HG03469 (cell line): ENCODE data around the gene MON1A.
"Not testable (repeated sequence)": the region's sequence is repeated elsewhere in the genome, so short reads cannot be mapped to it uniquely, and the experiment has no call there.

ENCODE experiments used
- ATAC-seq: cut with Tn5 transposase; IDR thresholded peaks from one replicate; pipeline ENCODE4 v1.9.1; 2021; ENCODE audit warnings: mild to moderate bottlenecking, moderate library complexity, moderate number of reproducible peaks; ENCODE audit not compliant: unreplicated experiment

The MON1A gene, protein sequence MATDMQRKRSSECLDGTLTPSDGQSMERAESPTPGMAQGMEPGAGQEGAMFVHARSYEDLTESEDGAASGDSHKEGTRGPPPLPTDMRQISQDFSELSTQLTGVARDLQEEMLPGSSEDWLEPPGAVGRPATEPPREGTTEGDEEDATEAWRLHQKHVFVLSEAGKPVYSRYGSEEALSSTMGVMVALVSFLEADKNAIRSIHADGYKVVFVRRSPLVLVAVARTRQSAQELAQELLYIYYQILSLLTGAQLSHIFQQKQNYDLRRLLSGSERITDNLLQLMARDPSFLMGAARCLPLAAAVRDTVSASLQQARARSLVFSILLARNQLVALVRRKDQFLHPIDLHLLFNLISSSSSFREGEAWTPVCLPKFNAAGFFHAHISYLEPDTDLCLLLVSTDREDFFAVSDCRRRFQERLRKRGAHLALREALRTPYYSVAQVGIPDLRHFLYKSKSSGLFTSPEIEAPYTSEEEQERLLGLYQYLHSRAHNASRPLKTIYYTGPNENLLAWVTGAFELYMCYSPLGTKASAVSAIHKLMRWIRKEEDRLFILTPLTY

DNA sequence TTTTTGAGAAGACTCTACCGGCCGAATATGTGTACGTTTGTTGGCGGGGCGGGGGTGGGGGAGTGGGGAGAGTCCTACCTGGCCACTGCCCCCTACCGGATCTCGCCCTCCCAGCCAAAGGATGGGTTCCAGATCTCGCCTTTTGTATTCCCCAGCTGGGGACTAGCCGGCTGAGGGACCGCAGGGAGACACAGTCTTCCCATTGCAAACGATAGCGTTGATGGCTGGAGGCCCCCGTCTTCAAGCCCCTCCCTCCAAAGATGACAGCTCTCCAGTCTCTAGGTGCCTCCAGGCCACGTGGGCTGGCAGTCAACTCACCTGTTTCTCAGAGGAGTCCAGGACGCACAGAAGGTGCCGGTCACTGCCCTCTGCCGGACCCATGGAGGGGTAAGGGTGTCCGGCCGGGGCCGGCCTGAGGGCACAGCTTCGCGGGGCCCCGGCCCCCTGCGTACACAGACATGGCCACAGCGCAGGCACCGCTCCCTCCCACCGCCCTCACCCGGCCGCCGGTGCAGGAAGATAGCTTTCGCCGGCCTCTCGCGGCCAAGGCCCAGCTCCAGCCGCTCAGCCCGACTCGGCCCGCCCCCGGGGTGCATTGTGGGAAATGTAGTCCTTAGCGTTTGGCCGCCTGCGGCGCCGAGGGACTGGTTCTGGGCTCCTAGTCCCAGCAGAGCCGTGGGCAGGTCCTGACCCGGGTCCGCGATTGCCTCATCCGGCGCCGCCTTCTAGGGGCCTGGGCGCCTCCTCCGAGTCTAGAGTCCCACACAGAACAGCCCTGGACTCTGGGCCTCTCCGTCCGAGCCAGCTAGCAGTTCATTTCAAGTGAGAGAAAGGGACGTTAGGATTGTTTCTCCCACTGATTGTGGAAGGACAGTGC, at the start of gene MON1A:
Gene MON1A, minus strand, starts transcription at position 521 of the 877 bp plus-strand sequence. CDS start 16,465 bp downstream, outside the sequence.
- ATAC-seq = peak; percentile 71

DNA sequence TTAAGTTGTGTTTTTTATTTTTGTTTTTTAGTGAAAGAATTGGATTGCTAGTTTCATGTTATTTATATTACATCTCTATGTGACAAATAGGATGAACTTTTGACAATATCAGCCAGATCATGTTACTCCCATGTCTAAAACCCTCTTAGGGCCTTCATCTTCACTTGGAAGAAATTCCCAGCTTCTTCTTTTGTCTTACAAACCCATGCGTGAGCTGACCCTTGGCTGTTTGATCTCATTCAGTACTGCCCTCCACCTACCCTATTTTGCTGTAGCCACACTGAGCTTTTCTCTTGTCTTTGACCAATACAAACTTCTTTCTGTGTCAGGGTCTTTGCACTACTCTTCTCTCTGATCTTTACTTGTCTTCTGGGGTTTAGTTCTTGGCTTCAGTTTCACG, 47.3 kb upstream of the MON1A start:
- ATAC-seq = no peak

- ATAC-seq = no peak
These were observed 43.0 kb upstream of the MON1A start for GRCh38 chr3:49972656-49973055.

DNA sequence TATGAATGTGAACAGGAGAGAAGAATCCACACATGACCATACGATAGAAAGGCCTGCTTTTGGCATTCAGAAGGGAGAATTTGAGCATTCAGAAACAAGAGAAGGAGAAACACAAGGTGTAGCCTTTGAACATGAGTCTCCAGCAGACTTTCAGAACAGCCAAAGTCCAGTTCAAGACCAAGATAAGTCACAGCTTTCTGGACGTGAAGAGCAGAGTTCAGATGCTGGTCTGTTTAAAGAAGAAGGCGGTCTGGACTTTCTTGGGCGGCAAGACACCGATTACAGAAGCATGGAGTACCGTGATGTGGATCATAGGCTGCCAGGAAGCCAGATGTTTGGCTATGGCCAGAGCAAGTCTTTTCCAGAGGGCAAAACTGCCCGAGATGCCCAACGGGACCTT, 38.7 kb upstream of the MON1A start:
- ATAC-seq = no peak

GRCh38 chr3:49967291-49967690, 37.7 kb upstream of the MON1A start:
- no peak for ATAC-seq

DNA sequence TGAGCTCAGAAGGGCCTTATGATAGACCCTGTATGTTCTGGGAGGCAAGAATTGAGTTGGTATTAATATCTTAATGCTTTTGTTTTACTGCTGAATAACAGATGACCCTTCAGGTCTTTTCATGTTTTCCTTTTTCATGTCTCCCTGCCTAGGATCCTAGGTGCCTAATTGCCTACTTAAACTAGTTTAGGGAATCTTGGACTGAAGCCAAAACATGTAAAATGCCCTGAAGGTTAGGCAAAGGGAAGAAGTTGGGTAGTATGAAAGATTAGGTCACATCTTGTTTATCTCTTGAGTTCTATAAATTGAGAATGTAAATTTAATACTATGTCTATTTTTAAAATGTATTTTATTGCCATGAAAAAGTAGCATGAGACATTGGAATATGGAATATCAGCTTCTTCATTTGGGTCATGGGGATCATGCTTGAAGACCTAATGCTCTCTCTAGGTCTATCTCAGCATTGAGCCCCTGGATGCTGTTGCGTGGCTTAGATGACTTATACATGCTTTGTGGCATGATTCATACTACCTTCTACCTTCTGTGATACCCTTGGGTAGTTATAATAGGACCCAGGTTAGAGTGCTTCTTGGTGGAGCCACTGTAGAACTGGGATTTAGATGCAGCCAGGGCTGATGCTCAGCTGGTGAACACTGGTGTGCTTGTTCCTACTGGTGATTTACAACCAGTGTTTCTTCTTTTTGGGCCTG, 36.8 kb upstream of the MON1A start:
- ATAC-seq = no peak

- no peak for ATAC-seq
These were observed 26.0 kb upstream of the MON1A start for GRCh38 chr3:49955636-49956035.

DNA sequence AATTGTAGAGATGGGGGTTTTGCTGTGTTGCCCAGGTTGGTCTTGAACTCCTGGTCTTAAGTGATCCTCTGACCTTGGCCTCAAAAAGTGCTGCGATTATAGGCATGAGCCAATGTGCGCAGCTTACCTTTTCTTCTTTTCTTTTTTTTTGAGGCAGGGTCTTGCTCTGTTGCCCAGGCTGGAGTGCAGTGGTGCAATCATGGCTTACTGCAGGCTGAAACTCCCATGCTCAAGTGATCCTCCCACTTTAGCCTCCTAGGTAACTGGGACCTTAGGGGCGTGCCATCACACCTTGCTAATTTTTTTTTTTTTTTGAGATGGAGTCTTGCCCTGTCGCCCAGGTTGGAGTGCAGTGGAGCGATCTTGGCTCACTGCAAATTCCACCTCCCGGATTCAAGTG, 23.3 kb upstream of the MON1A start:
- ATAC-seq = no peak

DNA sequence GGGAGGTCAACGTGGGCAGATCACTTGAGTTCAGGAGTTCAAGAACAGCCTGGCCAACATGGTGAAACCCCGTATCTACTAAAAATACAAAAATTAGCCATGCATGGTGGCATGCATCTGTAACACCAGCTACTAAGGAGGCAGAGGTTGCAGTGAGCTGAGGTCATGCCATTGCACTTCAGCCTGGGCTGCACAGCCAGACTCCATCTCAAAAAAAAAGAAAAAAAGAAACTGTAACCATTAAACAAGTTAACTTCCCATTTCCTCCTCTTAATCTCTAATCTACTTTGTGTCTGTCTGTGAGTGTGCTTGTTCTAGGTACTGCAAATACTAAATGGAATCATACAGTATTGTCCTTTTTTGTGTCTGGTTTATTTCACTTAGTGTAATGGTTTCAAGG, 13.0 kb upstream of the MON1A start:
- ATAC-seq = no peak

DNA sequence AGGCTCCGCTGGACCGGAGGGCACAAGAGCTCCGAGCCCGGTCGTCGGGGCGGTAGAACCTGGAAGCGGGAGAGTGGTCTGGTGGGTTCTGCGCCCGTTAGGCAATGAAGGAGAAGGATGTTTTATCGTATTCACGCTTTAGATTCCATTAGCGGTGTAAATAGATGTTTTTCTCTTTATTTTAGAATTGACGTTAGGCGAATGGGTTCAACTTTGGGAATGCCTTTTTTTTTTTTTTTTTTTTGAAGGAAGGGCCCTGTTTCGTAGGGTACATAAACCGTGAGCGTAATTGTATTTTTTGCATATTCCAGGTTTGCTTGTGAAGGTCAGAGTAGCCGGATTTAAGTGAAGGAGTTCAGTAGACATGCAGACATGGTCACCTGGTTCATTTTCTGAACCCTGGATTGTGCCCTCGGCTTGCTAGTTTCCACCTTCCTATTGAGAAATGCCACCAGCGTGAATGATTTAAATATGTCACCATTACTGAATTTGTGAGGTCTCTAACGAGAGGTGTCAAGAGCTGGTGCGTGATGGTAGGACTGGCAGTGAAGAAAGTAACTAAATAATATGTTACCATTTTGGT, 11.1 kb upstream of the MON1A start:
- ATAC-seq = no peak

DNA sequence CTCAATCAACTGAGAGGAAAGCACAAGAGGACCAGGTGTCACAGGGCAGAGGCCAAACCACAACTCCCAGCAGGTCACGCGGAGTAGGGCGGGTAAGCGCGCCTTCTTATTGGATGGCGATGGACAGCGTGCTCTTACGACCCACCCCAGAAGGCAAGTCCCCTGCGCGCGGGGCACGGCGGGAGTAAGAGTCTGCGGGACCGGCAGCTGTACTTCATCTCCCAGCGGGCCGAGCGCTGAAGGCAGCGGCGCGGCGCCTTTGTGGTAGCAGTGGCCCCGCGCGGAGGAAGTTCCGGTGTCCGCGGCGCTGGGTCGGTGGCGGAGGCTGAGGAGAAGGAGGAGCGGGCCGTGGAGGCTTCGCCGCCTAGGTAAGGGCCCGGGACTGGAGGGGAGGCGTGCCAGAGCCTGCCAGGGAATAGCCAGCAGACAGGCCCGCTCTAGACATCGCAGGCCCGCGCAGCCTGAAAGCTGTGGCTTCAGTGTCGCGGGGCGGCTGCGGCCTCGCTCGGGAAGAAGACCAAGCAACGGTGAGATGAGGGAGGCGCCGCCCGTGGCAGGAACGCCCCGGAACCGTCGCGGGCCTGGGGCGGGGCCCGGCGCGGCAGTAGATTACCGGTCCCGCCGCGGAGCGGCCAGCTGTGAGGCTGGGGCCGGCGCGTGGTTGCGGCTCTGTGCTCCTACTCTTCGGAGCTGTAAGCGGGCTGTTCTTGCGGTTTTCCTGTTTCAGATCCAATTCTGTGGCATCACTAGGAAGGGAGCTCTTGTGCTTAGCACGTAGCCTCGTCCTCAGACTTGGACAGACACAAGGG, 10.5 kb upstream of the MON1A start, which contains the start of gene RBM6:
Gene RBM6, plus strand, starts transcription at position 293 of the 809 bp plus-strand sequence. CDS start 22,492 bp downstream, outside the sequence.
- ATAC-seq = peak; percentile 81

DNA sequence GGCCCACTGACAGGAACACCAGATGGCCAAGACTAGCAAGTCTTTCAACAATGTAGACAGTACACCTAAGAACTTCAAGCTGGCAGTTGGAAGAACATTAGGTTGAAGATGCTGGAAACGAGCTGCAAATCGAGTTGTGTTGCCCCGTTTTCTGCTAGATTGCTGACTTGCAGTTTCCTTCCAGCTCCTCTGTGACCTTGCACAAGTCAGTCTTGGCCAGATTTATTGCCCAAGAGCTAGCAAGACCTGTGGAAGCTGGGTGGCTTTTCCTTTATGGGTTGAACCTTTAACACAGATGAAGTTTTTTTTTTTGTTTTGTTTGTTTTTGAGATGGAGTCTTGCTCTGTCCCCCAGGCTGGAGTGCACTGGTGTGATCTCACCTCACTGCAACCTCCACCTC, 7.5 kb upstream of the MON1A start:
- no peak for ATAC-seq

DNA sequence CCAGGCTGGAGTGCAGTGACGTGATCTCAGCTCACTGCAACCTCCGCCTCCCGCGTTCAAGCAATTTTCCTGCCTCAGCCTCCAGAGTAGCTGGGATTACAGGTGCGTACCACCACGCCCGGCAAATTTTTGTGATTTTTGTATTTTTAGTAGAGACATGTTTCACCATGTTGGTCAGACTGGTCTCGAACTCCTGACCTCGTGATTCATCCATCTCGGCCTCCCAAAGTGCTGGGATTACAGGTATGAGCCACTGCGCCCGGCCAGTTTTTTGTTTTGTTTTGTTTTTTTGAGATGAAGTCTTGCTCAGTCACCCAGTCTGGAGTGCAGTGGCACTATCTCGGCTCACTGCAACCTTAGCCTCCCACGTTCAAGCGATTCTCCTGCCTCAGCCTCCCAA, 2.7 kb upstream of the MON1A start:
- ATAC-seq = not testable (repeated sequence)

GRCh38 chr3:49930922-49931321, 1.3 kb upstream of the MON1A start:
- no peak for ATAC-seq

- no peak for ATAC-seq
These were observed 618 bp upstream of the MON1A start for GRCh38 chr3:49930168-49930690.

- ATAC-seq = no peak
These were observed 1.1 kb downstream of the MON1A start for GRCh38 chr3:49928481-49929017.

GRCh38 chr3:49927798-49928197, 1.8 kb downstream of the MON1A start:
- ATAC-seq = no peak

- ATAC-seq = no peak
These were observed 3.4 kb downstream of the MON1A start for GRCh38 chr3:49926117-49926728.

DNA sequence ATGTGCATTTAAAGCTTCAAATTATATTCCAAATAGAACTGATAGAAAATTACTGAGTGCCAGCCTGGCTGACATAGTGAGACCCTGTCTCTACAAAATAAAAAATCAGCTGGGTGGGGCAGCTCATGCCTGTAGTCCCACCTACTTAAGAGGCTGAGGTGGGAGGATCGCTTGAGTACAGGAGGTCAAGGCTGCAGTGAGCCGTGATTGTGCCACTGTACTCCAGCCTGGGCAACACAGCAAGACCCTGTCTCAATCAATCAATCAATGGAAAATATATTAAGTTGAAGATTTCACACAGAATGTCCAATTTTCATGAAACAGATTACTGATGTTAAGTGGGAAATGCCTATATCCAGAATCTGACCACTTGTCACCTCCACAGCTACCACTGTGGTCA, 4.1 kb downstream of the MON1A start:
- ATAC-seq = no peak
